ENCODE measurements around the gene SOST. TPM values are rescaled to one million over a fixed set of nuclear protein-coding genes. Genes with fewer than 3 reads are reported as not detected.

SOST gene
- total RNA-seq, 2 donors from 2014 or later = not detected

- intact Hi-C loops (cut with DNase I) = no loop called here
- DNase-seq (ENCODE audit: low spot score) = peak; percentile 96
Measured at GRCh38 chr17:43720311-43721060, 38.1 kb downstream of the SOST start.

- intact Hi-C loops (cut with DNase I) = loop anchor here in 1 of 2 donors (5.0 kb wide), 1 partner anchor 33 kb away; no protein-coding TSS in a partner anchor
- DNase-seq (ENCODE audit: low spot score) = no peak
Measured at GRCh38 chr17:43719578-43719977, 39.0 kb downstream of the SOST start.

GRCh38 chr17:43718544-43718943 lies 40.0 kb downstream of the SOST start:
- no peak for DNase-seq (ENCODE audit: low spot score)

GRCh38 chr17:43717913-43718312 lies 40.7 kb downstream of the SOST start:
- DNase-seq (ENCODE audit: low spot score) = no peak
- intact Hi-C loops (cut with DNase I) = loop anchor here in 1 of 2 donors (5.0 kb wide), 1 partner anchor 34 kb away; no protein-coding TSS in a partner anchor

More at GRCh38 chr17:43718544-43718943, 40.0 kb downstream of the SOST start:
- intact Hi-C loops (cut with DNase I) = loop anchor here in 1 of 2 donors (5.0 kb wide), 1 partner anchor 34 kb away; no protein-coding TSS in a partner anchor

- intact Hi-C loops (cut with DNase I) = loop anchor here in 1 of 2 donors (5.0 kb wide), 1 partner anchor 38 kb away; no protein-coding TSS in a partner anchor
- DNase-seq (ENCODE audit: low spot score) = no peak
Measured at GRCh38 chr17:43714465-43715149, 44.0 kb downstream of the SOST start.

GRCh38 chr17:43713494-43714162 lies 45.0 kb downstream of the SOST start:
- no peak for DNase-seq (ENCODE audit: low spot score)
- intact Hi-C loops (cut with DNase I) = no loop called here

- intact Hi-C loops (cut with DNase I) = no loop called here
- no peak for DNase-seq (ENCODE audit: low spot score)
Measured at GRCh38 chr17:43712397-43712796, 46.2 kb downstream of the SOST start.

GRCh38 chr17:43710101-43710500 lies 48.5 kb downstream of the SOST start:
- intact Hi-C loops (cut with DNase I) = no loop called here
- no peak for DNase-seq (ENCODE audit: low spot score)

GRCh38 chr17:43709210-43709609 lies 49.4 kb downstream of the SOST start:
- intact Hi-C loops (cut with DNase I) = loop anchor here in 1 of 2 donors (10.0 kb wide), 1 partner anchor 146 kb away; no protein-coding TSS in a partner anchor
- DNase-seq (ENCODE audit: low spot score) = no peak

- intact Hi-C loops (cut with DNase I) = loop anchor here in 1 of 2 donors (10.0 kb wide), 1 partner anchor 148 kb away; no protein-coding TSS in a partner anchor
- DNase-seq (ENCODE audit: low spot score) = no peak
Measured at GRCh38 chr17:43707184-43707583, 51.4 kb downstream of the SOST start.

GRCh38 chr17:43706235-43706634 lies 52.4 kb downstream of the SOST start:
- intact Hi-C loops (cut with DNase I) = loop anchor here in 1 of 2 donors (10.0 kb wide), 1 partner anchor 149 kb away; no protein-coding TSS in a partner anchor
- no peak for DNase-seq (ENCODE audit: low spot score)

Other genes starting within 250 kb of the SOST start
- gene ETV4, start 212.5 kb downstream of the SOST start, total RNA-seq = 1 to 10 TPM in 1 of 2 donors, under 1 TPM in 1; 0.48 to 1.3 TPM
- 1 to 10 TPM; 6.7 to 7.7 TPM for gene MEOX1, start 96.9 kb downstream of the SOST start, total RNA-seq
- 100 to 1,000 TPM; 169 to 172 TPM for gene DUSP3, start 20.2 kb upstream of the SOST start, total RNA-seq
- not detected for gene CFAP97D1, start 21.6 kb upstream of the SOST start, total RNA-seq
- 10 to 100 TPM in 1 of 2 donors, 1 to 10 TPM in 1; 8.5 to 10.2 TPM for gene MPP3, start 74.4 kb upstream of the SOST start, total RNA-seq
- 1 to 10 TPM; 3.5 to 5.1 TPM for gene CD300LG, start 88.4 kb upstream of the SOST start, total RNA-seq
- 10 to 100 TPM; 11.4 to 15.5 TPM for gene MPP2, start 148.7 kb upstream of the SOST start, total RNA-seq
- not detected for gene PPY, start 183.7 kb upstream of the SOST start, total RNA-seq
- gene PYY, start 195.1 kb upstream of the SOST start, total RNA-seq = not detected
- gene NAGS, start 245.8 kb upstream of the SOST start, total RNA-seq = 1 to 10 TPM in 1 of 2 donors, under 1 TPM in 1; 0.86 to 1.2 TPM